ENCODE measurements around the gene S100A12.

S100A12 gene

DNA sequence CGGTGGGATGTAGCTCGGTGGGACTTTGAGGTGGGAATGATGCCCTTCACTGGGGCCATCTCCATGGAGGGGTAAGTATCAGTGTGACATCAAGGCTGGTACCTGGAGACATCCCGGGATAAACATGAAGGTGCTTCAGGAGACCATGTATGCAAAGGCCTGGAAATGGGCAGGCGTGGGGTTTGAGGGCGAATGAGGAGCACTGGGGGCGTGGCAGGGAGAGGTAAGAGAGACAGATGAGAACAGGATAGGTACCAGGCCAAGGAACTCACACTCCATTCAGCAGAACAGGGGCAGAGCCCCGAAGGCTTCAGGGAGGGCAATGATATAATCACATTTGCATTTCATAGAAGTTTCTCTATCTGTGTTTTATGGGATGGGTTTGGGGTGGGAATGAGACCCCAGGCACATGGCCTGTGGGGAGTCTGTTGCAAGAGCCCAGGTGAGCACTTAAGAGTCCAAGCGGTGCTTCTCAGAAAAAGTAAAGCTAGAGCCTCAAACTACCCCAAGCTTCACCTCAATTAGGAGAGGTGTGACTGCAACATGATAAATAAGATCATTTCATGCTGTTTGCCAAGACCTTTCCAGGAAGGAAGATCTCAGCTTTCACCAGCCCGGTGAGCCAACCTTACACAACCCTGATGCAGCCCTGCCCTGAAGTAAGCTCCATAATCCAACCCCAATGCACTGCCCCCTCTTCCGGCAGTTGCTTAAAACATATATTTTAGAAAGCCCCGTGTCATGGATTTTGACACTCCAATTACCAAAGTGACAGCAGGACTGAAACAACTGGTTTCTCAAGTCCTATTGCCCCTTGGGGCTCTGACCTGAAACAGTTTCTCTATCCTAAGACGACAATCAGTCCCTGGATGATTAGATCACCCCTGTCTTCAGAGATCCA lies 10.4 kb downstream of the S100A12 start:
- no peak overlapping the region for H3K4me3 ChIP-seq (replicated peaks; ENCODE audit: low read depth, low read length)
- DNase-seq (ENCODE audit: extremely low read depth, insufficient read length) = no peak
- no peaks in the 10 kb centered on the region for H3K36me3 ChIP-seq (ENCODE audit: control insufficient read depth, insufficient read depth, low read length)

DNA sequence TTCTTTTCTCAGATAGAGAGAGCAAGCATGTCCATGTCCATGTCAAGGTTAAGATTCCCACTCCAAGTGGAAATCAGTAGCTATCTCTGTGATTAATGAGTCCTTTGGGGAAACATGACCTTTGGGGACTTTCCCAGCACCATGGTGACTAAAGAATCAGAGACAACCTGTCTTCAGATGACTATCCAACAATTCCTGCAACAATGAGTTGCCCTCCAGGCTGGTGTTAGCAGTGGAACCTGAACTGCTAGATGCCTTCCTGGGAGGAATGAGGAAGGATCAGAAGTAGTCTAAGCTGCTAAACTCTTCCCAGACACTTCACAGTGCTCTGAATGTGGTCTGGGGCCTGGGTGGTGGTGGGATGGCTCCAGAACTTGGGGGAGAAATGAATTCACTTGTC lies 11.3 kb downstream of the S100A12 start:
- no peak for DNase-seq (ENCODE audit: extremely low read depth, insufficient read length)
- no peak overlapping the region for H3K4me3 ChIP-seq (replicated peaks; ENCODE audit: low read depth, low read length)
- TF ChIP-seq, protein P1, sequence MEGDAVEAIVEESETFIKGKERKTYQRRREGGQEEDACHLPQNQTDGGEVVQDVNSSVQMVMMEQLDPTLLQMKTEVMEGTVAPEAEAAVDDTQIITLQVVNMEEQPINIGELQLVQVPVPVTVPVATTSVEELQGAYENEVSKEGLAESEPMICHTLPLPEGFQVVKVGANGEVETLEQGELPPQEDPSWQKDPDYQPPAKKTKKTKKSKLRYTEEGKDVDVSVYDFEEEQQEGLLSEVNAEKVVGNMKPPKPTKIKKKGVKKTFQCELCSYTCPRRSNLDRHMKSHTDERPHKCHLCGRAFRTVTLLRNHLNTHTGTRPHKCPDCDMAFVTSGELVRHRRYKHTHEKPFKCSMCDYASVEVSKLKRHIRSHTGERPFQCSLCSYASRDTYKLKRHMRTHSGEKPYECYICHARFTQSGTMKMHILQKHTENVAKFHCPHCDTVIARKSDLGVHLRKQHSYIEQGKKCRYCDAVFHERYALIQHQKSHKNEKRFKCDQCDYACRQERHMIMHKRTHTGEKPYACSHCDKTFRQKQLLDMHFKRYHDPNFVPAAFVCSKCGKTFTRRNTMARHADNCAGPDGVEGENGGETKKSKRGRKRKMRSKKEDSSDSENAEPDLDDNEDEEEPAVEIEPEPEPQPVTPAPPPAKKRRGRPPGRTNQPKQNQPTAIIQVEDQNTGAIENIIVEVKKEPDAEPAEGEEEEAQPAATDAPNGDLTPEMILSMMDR (IDR thresholded peaks at IDR 0.05; ENCODE audit: insufficient read depth, low read length, poor library complexity, severe bottlenecking) = no peak

More for the DNA sequence above, 10.4 kb downstream of the S100A12 start:
- H3K27me3 ChIP-seq (replicated peaks; ENCODE audit: control insufficient read depth, insufficient read depth, low read length) = peaks cover 2% of the 10 kb centered on the region
- TF ChIP-seq, protein P1 (IDR thresholded peaks at IDR 0.05; ENCODE audit: insufficient read depth, low read length, poor library complexity, severe bottlenecking) = no peak

DNA sequence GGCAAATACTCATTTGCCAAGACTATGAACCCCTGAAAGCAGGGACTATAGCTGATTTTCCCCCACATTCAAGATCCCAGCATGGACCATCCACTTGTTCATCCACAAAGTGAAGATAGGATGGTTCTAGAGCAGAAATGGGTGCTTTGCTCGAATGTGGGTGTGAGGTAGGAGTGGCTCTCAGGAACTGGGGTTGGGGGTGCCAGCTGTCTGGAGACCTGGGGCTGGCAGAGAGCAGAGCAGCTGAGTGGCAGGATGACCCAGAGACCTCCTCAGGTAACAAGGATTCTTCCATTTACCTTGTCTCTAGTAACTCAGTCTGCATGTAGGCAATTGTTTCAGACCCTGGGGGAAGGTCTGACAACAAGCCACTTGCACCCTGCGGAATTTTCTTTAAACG lies 11.8 kb downstream of the S100A12 start:
- TF ChIP-seq, protein P1 (IDR thresholded peaks at IDR 0.05; ENCODE audit: insufficient read depth, low read length, poor library complexity, severe bottlenecking) = no peak
- H3K4me3 ChIP-seq (replicated peaks; ENCODE audit: low read depth, low read length) = no peak overlapping the region
- no peak for DNase-seq (ENCODE audit: extremely low read depth, insufficient read length)

More for the DNA sequence above, 11.3 kb downstream of the S100A12 start:
- Histone ChIP-seq H3K27me3 (replicated peaks; ENCODE audit: control insufficient read depth, insufficient read depth, low read length) (no peaks in the 10 kb centered on the region; the same call in none of the 2 replicates), H3K36me3 (ENCODE audit: control insufficient read depth, insufficient read depth, low read length) (no peaks in the 10 kb centered on the region)

DNA sequence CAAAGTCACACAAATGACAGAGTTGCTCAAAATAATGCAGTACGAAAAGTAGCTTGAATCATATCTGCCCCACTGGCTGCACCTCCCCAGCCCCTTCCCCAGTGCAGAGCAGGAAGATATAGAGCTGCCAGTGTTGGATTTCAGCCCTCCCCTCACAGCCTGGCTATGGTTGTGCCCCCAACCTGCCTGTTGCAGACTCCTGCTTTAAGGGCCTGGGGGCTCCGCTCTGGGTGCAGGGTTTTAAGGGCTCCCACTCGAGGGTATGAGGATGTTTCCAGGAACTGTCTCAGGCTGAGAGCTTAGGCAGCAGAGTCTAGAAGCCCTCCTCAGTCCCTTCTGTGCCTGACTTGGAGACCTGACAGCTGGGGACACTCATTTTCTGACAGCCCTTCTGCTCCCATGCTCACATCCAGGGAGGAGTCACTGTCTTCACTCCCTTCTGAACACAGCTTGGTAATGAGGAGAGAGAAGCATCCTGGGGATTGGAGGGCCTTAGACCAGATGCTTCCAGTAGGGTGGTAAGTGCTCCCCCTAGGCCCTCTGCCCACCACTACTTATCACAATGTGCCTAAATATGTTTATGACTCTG lies 13.1 kb downstream of the S100A12 start:
- no peak overlapping the region for H3K4me3 ChIP-seq (replicated peaks; ENCODE audit: low read depth, low read length)
- H3K27me3 ChIP-seq (replicated peaks; ENCODE audit: control insufficient read depth, insufficient read depth, low read length) = no peaks in the 10 kb centered on the region; the same call in 1 of the 2 replicates
- DNase-seq (ENCODE audit: extremely low read depth, insufficient read length) = no peak
- TF ChIP-seq, protein P1 (IDR thresholded peaks at IDR 0.05; ENCODE audit: insufficient read depth, low read length, poor library complexity, severe bottlenecking) = no peak
- no peaks in the 10 kb centered on the region for H3K36me3 ChIP-seq (ENCODE audit: control insufficient read depth, insufficient read depth, low read length)

More for the DNA sequence above, 11.8 kb downstream of the S100A12 start:
- Histone ChIP-seq H3K36me3 (ENCODE audit: control insufficient read depth, insufficient read depth, low read length) (no peaks in the 10 kb centered on the region), H3K27me3 (replicated peaks; ENCODE audit: control insufficient read depth, insufficient read depth, low read length) (no peaks in the 10 kb centered on the region; the same call in 1 of the 2 replicates)

DNA sequence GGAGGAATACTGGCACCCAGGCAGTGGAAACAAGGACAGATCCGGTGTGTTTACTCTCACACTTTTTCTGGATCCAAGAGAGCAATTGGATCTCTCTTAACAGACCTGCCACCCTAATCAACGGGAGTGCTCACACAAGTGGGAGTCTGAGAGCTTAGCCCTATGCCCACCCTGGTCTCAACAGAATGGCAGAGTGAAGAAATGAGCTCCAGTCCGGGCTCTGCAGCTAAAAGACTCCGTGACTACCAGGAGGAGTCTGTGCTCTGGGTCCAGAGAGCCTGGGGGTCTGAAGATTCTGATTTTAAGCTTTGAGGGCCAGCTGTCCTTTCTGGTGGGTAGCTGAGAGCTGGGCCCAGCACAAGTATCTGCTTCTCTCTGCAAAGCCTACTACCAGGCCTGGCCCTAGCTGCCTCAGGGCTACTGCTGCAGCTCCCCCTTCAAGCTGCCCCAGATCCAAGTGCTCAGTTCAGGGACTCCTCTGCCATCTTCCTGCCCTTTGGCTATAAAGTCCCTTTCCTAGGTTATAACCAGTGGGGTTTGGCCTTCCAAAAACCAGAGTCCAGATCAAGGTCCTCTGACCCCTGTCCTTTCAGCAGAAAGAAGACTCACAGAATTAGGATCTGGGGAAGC lies 13.8 kb downstream of the S100A12 start:
- Histone ChIP-seq H3K27me3 (replicated peaks; ENCODE audit: control insufficient read depth, insufficient read depth, low read length) (no peaks in the 10 kb centered on the region; the same call in none of the 2 replicates), H3K4me3 (replicated peaks; ENCODE audit: low read depth, low read length) (no peak overlapping the region), H3K36me3 (ENCODE audit: control insufficient read depth, insufficient read depth, low read length) (no peaks in the 10 kb centered on the region)
- DNase-seq (ENCODE audit: extremely low read depth, insufficient read length) = no peak
- TF ChIP-seq, protein P1 (IDR thresholded peaks at IDR 0.05; ENCODE audit: insufficient read depth, low read length, poor library complexity, severe bottlenecking) = no peak
